ENCODE data around the gene RANBP17.
"Not testable (repeated sequence)": the region's sequence is repeated elsewhere in the genome, so short reads cannot be mapped to it uniquely, and the experiment has no call there.

The RANBP17 gene

DNA sequence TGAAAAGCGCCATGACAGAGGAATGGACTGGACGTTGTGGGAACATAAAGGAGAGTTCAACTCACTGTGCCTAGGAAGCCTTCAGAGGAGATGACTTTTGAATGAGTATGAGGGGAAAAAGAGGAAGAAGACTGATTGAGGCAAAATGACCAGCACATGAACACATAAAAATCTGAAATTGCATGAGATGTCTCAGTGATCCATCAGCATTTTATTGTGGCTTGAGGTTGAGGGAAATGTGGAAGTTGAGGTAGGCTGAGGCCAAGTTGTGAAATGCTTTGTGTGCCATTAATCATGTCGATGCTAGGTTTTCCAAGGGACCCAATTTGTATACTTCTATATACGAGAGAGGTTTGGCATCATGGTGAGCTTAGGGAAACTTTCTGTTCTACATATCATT, 306.4 kb downstream of the RANBP17 start:
- H3K4me3 ChIP-seq (ENCODE audit: control insufficient read depth, low read depth, low read length): no peak overlapping the region
- TF ChIP-seq CTCF (IDR thresholded peaks at IDR 0.05; ENCODE audit: control insufficient read depth, insufficient read depth, low read depth, low read length, missing control alignments): no peak
- DNase-seq (ENCODE audit: low read depth): no peak

DNA sequence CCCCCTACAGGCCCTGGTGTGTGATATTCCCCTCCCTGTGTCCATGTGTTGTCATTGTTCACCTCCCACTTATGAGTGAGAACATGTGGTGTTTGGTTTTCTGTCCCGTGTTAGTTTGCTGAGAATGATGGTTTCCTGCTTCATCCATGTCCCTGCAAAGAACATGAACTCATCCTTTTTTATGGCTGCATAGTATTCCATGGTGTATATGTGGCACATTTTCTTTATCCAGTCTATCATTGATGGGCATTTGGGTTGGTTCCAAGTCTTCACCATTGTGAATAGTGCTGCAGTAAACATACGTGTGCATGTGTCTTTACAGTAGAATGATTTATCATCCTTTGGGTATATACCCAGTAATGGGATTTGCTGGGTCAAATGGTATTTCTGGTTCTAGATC, 313.1 kb downstream of the RANBP17 start:
- not testable (repeated sequence) for H3K4me3 ChIP-seq (ENCODE audit: control insufficient read depth, low read depth, low read length); DNase-seq (ENCODE audit: low read depth)

- no peak for DNase-seq (ENCODE audit: low read depth)
- TF ChIP-seq CTCF (IDR thresholded peaks at IDR 0.05; ENCODE audit: control insufficient read depth, insufficient read depth, low read depth, low read length, missing control alignments): no peak
- no peak overlapping the region for H3K4me3 ChIP-seq (ENCODE audit: control insufficient read depth, low read depth, low read length)
Measured at GRCh38 chr5:171175746-171176145, 313.9 kb downstream of the RANBP17 start.

- H3K4me3 ChIP-seq (ENCODE audit: control insufficient read depth, low read depth, low read length); DNase-seq (ENCODE audit: low read depth): not testable (repeated sequence)
Measured at GRCh38 chr5:171178190-171178589, 316.4 kb downstream of the RANBP17 start.

- no peak overlapping the region for H3K4me3 ChIP-seq (ENCODE audit: control insufficient read depth, low read depth, low read length)
- no peak for TF ChIP-seq CTCF (IDR thresholded peaks at IDR 0.05; ENCODE audit: control insufficient read depth, insufficient read depth, low read depth, low read length, missing control alignments)
- DNase-seq (ENCODE audit: low read depth): no peak
Measured at GRCh38 chr5:171188016-171188415, 326.2 kb downstream of the RANBP17 start.

- H3K4me3 ChIP-seq (ENCODE audit: control insufficient read depth, low read depth, low read length): no peak overlapping the region
- TF ChIP-seq CTCF (IDR thresholded peaks at IDR 0.05; ENCODE audit: control insufficient read depth, insufficient read depth, low read depth, low read length, missing control alignments): no peak
- DNase-seq (ENCODE audit: low read depth): no peak
Measured at GRCh38 chr5:171189442-171189841, 327.6 kb downstream of the RANBP17 start.

DNA sequence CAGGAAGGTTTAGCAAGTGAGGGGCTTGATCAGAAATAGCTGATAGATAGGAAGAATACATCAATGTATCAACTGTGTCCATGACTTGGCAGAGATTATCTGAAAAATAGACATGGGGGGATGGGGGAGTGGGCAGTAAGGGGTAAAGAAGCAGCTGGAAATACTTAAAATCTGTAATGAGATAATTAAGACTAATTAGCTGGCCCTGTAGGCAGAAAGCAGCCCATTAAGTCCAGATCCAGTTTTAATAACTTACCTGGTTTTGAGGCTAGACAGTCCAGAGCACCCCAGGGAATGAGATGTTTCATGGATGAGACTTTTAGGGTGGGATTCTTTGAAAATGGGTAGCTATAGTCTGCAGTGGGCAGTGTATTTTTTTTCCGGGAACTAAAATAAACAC, 330.3 kb downstream of the RANBP17 start:
- no peak for DNase-seq (ENCODE audit: low read depth)
- H3K4me3 ChIP-seq (ENCODE audit: control insufficient read depth, low read depth, low read length): no peak overlapping the region
- TF ChIP-seq CTCF (IDR thresholded peaks at IDR 0.05; ENCODE audit: control insufficient read depth, insufficient read depth, low read depth, low read length, missing control alignments): no peak

- DNase-seq (ENCODE audit: low read depth): no peak
- no peak for TF ChIP-seq CTCF (IDR thresholded peaks at IDR 0.05; ENCODE audit: control insufficient read depth, insufficient read depth, low read depth, low read length, missing control alignments)
- no peak overlapping the region for H3K4me3 ChIP-seq (ENCODE audit: control insufficient read depth, low read depth, low read length)
Measured at GRCh38 chr5:171201310-171201709, 339.5 kb downstream of the RANBP17 start.
